A549 (cell line): ENCODE data around the gene FBLN5. TPM values are rescaled to one million over a fixed set of nuclear protein-coding genes. Genes with fewer than 3 reads are reported as not detected.

ENCODE experiments used
- ATAC-seq, 2 experiments: fragments of 200-7000 bp in 1 of 2; fragments of >200 bp in 1 of 2; cut with Nextera tagmentation in 1 of 2; cut with Tn5 transposase in 1 of 2; 3 replicates each; pipeline versions ENCODE4 v1.8.0 to v1.9.1; 2018 to 2020; ENCODE audit warnings: mild to moderate bottlenecking in 1 of 2, moderate library complexity in 1 of 2
- CTCF ChIA-PET: fragments of 300-600 bp; sonication (Branson Sonifier 250); formaldehyde crosslinking; extraction: SDS; loops from one replicate; lab custom pipeline; 2021; ENCODE audit warnings: antibody characterized with exemption, inconsistent platforms; lab: Yijun Ruan, JAX
- POLR2A ChIA-PET: fragments of 350-600 bp; formaldehyde crosslinking; extraction: SDS; loops from one replicate; lab custom pipeline; 2021; ENCODE audit warnings: antibody characterized with exemption, inconsistent platforms; lab: Yijun Ruan, JAX
- DNase-seq, 2 experiments: peaks; one replicate each; pipeline versions ENCODE4 v3.0.0 to v3.0.0-alpha.2; 2011 to 2016; ENCODE audit warnings: low read depth in 1 of 2, low spot score in 1 of 2
- FAIRE-seq: peaks from 2 replicates; lab custom pipeline; 2011; peaks lifted over from hg19 to GRCh38; lab: Jason Lieb, UNC
- H3K27ac ChIP-seq, 2 experiments: fragments of >200 bp; sonication (Bioruptor Twin); formaldehyde crosslinking; 3 replicates each; pipeline ENCODE4 v1.5.1; 2016 to 2017
- H3K4me1 ChIP-seq: fragments of >200 bp; sonication (Bioruptor Twin); formaldehyde crosslinking; 3 replicates; pipeline ENCODE4 v1.6.1; 2016
- H3K4me2 ChIP-seq: fragments of >200 bp; sonication (Bioruptor Twin); formaldehyde crosslinking; 3 replicates; pipeline ENCODE4 v1.6.1; 2016
- H3K4me3 ChIP-seq: fragments of >200 bp; sonication (Bioruptor Twin); formaldehyde crosslinking; 3 replicates; pipeline ENCODE4 v1.5.1; 2016
- H3K9me3 ChIP-seq: fragments of >200 bp; sonication (Bioruptor Twin); formaldehyde crosslinking; 3 replicates; pipeline ENCODE4 v1.6.1; 2016
- ATOH8 ChIP-seq: fragments of 250-450 bp; sonication (Bioruptor Pico); IDR thresholded peaks from 2 replicates; pipeline ENCODE4 v1.5.0; 2020; ENCODE audit warnings: low read depth, mild to moderate bottlenecking, moderate library complexity
- CBX8 ChIP-seq: fragments of 200-600 bp; sonication (generic); IDR thresholded peaks from 2 replicates; pipeline ENCODE4 v1.6.1; 2016
- CEBPB ChIP-seq, 2 experiments: fragments of >200 bp in 1 of 2; sonication (Bioruptor Twin) in 1 of 2; formaldehyde crosslinking in 1 of 2; IDR thresholded peaks; 2 replicates each; pipeline ENCODE4 v1.6.1; 2012 to 2016
- CHD2 ChIP-seq: fragments of 150-350 bp; IDR thresholded peaks from 2 replicates; pipeline ENCODE4 v1.6.1; 2014; ENCODE audit warnings: low read length; ENCODE audit not compliant: partially characterized antibody
- CHD4 ChIP-seq: fragments of 200-600 bp; sonication (generic); IDR thresholded peaks from 2 replicates; pipeline ENCODE4 v1.6.1; 2016; ENCODE audit warnings: antibody characterized with exemption, mild to moderate bottlenecking, borderline replicate concordance
- CTCF ChIP-seq: fragments of >200 bp; sonication (Bioruptor Twin); formaldehyde crosslinking; IDR thresholded peaks from 3 replicates; pipeline ENCODE4 v1.5.1; 2016
- ELK1 ChIP-seq: fragments of 150-350 bp; IDR thresholded peaks from 2 replicates; pipeline ENCODE4 v1.6.1; 2014; ENCODE audit warnings: low read depth, mild to moderate bottlenecking, low read length
- JUN ChIP-seq, 2 experiments: fragments of >200 bp; sonication (Bioruptor Twin); formaldehyde crosslinking; IDR thresholded peaks; 2 replicates in 1 of 2; 3 replicates in 1 of 2; pipeline ENCODE4 v1.6.1; 2016 to 2017
- KDM1A ChIP-seq: fragments of 200-600 bp; sonication (generic); IDR thresholded peaks from 2 replicates; pipeline ENCODE4 v1.6.1; 2016; ENCODE audit warnings: low read depth, mild to moderate bottlenecking
- KDM5A ChIP-seq: fragments of 200-600 bp; sonication (generic); IDR thresholded peaks from 2 replicates; pipeline ENCODE4 v1.6.1; 2016; ENCODE audit warnings: antibody characterized with exemption, mild to moderate bottlenecking
- MAFK ChIP-seq: fragments of 450-650 bp; IDR thresholded peaks from 2 replicates; pipeline ENCODE4 v1.6.1; 2014; ENCODE audit not compliant: partially characterized antibody
- MAX ChIP-seq: IDR thresholded peaks from 2 replicates; pipeline ENCODE4 v1.6.1; 2012
- MYC ChIP-seq: IDR thresholded peaks from 2 replicates; pipeline ENCODE4 v1.6.1; 2012; ENCODE audit warnings: mild to moderate bottlenecking, inconsistent platforms, low read length, improper control_type of control experiment, borderline replicate concordance
- POLR2A ChIP-seq: IDR thresholded peaks from 2 replicates; pipeline ENCODE4 v1.6.1; 2012; ENCODE audit warnings: mild to moderate bottlenecking, low read length
- RAD21 ChIP-seq, 2 experiments: fragments of >200 bp in 1 of 2; sonication (Bioruptor Twin) in 1 of 2; formaldehyde crosslinking in 1 of 2; IDR thresholded peaks in 1 of 2; conservative IDR thresholded peaks in 1 of 2; 2 replicates in 1 of 2; 3 replicates in 1 of 2; pipeline ENCODE4 v1.6.1; 2012 to 2018; ENCODE audit warnings: inconsistent platforms in 1 of 2
- REST ChIP-seq: fragments of 200-600 bp; sonication (generic); IDR thresholded peaks from 2 replicates; pipeline ENCODE4 v1.6.1; 2016; ENCODE audit warnings: antibody characterized with exemption, mild to moderate bottlenecking, moderate library complexity
- RFX5 ChIP-seq: fragments of 450-650 bp; IDR thresholded peaks from 2 replicates; pipeline ENCODE4 v1.7.1; 2014; ENCODE audit warnings: antibody characterized with exemption, mild to moderate bottlenecking, moderate library complexity
- RNF2 ChIP-seq: fragments of 200-600 bp; sonication (generic); IDR thresholded peaks from 2 replicates; pipeline ENCODE4 v1.6.1; 2016; ENCODE audit warnings: low read depth, mild to moderate bottlenecking, antibody characterized with exemption, moderate library complexity, borderline replicate concordance
- SREBF2 ChIP-seq: fragments of 450-650 bp; IDR thresholded peaks from 2 replicates; pipeline ENCODE4 v1.6.1; 2014; ENCODE audit warnings: mild to moderate bottlenecking, moderate library complexity
- TFCP2L1 ChIP-seq: fragments of 250-450 bp; sonication (Bioruptor Pico); IDR thresholded peaks from 2 replicates; pipeline ENCODE4 v1.5.0; 2021; ENCODE audit warnings: mild to moderate bottlenecking
- TP53 ChIP-seq: fragments of 250-450 bp; sonication (Bioruptor Pico); IDR thresholded peaks from 2 replicates; pipeline ENCODE4 v1.5.0; 2021; ENCODE audit warnings: mild to moderate bottlenecking, moderate library complexity
- whole genome bisulfite sequencing: methylation state at CpG from one replicate; pipeline ENCODE4 v1.1.6; 2017; ENCODE audit errors: missing lambda C conversion rate; 5-methylcytosine and 5-hydroxymethylcytosine counted together
- polyA plus RNA-seq, 4 experiments: library from polyadenylated mRNA; depleted of rRNA in 3 of 4; stranded (reverse); fragments of >200 nt; fragmentation: RNase III in 1 of 4; extraction: RNeasy Plus Mini Kit Qiagen cat#74134 plus additional on column Dnase treatment in 1 of 4; gene quantifications; 2 replicates in 3 of 4; 3 replicates in 1 of 4; pipeline ENCODE4 v1.2.3, GENCODE V29; 2011 to 2017

The FBLN5 gene
- polyA plus RNA-seq, 2 of the 4 experiments (the other 2 are of a cell fraction): 0.88 to 1.3 TPM

GRCh38 chr14:91893007-91893406, 54.5 kb downstream of the FBLN5 start:
- no peak for FAIRE-seq
- CTCF ChIA-PET: interaction anchor here (0.6 to 1.9 kb wide), 5 partner anchors 10 to 720 kb away, joined by 3 to 9 read pairs (median 4); no protein-coding TSS in a partner anchor

GRCh38 chr14:91891721-91892220, 55.7 kb downstream of the FBLN5 start:
- Histone ChIP-seq H3K4me3 (no peak overlapping the region), H3K27ac (no peak overlapping the region), H3K4me2 (no peak overlapping the region), H3K9me3 (no peaks in the 10 kb centered on the region), H3K4me1 (no peaks in the 10 kb centered on the region)
- TF ChIP-seq RFX5 (no peak), POLR2A (no peak), RNF2 (no peak)
- no peak for DNase-seq
- ChIA-PET CTCF (interaction anchor here (1.0 to 1.9 kb wide), 5 partner anchors 9 to 20 kb away, joined by 3 to 9 read pairs (median 3); no protein-coding TSS in a partner anchor), POLR2A (no interaction called here)
- ATAC-seq: no peak
- FAIRE-seq: no peak
- WGBS: 74% methylated on average over 3 of the region's 3 CpGs

More at GRCh38 chr14:91893007-91893406, 54.5 kb downstream of the FBLN5 start:
- no peak overlapping the region for H3K27ac ChIP-seq
- ATAC-seq (peak; percentile 57 to 84; a peak in 4 of 6 replicates), DNase-seq (peak in 1 of 2 experiments; percentile 38)
- H3K4me3 ChIP-seq: no peak overlapping the region
- no peaks in the 10 kb centered on the region for H3K9me3 ChIP-seq
- H3K4me2 ChIP-seq: no peak overlapping the region
- 16% methylated on average over 7 of the region's 7 CpGs for WGBS
- POLR2A ChIA-PET: no interaction called here
- TF ChIP-seq RAD21 (conservative IDR thresholded peaks at IDR 0.05 in 1 of 2, IDR thresholded peaks at IDR 0.05 in 1 of 2) (peak in 1 of 2 experiments; percentile 35; a peak in 2 of 5 replicates), ELK1 (no peak), ATOH8 (CRISPR knock-in tag) (no peak), CTCF (peak; percentile 45), CHD2 (no peak)
- no peaks in the 10 kb centered on the region for H3K4me1 ChIP-seq

GRCh38 chr14:91891101-91891500, 56.4 kb downstream of the FBLN5 start:
- DNase-seq (no peak), FAIRE-seq (no peak), ATAC-seq (no peak)
- Histone ChIP-seq H3K4me3 (no peak overlapping the region), H3K27ac (no peak overlapping the region), H3K4me2 (no peak overlapping the region), H3K9me3 (no peaks in the 10 kb centered on the region), H3K4me1 (no peaks in the 10 kb centered on the region)
- WGBS: 69% methylated on average over 5 of the region's 5 CpGs
- ChIA-PET POLR2A (no interaction called here), CTCF (interaction anchor here (1.0 to 1.5 kb wide), 3 partner anchors 12 to 20 kb away, joined by 3 read pairs; no protein-coding TSS in a partner anchor)
- TF ChIP-seq CEBPB (IDR thresholded peaks at IDR 0.05) (no peak), MAFK (no peak), POLR2A (no peak), TP53 (no peak), CHD4 (no peak), MYC (no peak), SREBF2 (no peak), KDM5A (no peak), KDM1A (no peak), REST (no peak), CBX8 (no peak), ELK1 (no peak), JUN (IDR thresholded peaks at IDR 0.05) (no peak), MAX (no peak), TFCP2L1 (CRISPR knock-in tag) (no peak), ATOH8 (CRISPR knock-in tag) (no peak)
